GM12878 (cell line): ENCODE data around the gene TBL1XR1. TPM values are rescaled to one million over a fixed set of nuclear protein-coding genes. Genes with fewer than 3 reads are reported as not detected.

Experiments used
- ATAC-seq: fragments of 200-7000 bp; cut with Tn5 transposase; 3 replicates; pipeline ENCODE4 v1.9.1; 2020; ENCODE audit warnings: mild to moderate bottlenecking, moderate library complexity
- BruUV-seq: library from RNA; stranded (reverse); fragments of 400-500 nt; replicated peaks from 2 replicates; lab custom pipeline; 2021; lab: Mats Ljungman, UMichigan
- CTCF ChIA-PET: fragments of 300-600 bp; sonication (Branson Sonifier 250); formaldehyde crosslinking; extraction: SDS; loops from one replicate; lab custom pipeline; 2021; ENCODE audit warnings: inconsistent platforms; lab: Yijun Ruan, JAX
- POLR2A ChIA-PET: fragments of 350-600 bp; formaldehyde crosslinking; extraction: SDS; loops from one replicate; lab custom pipeline; 2021; ENCODE audit warnings: inconsistent platforms; lab: Charles Lee
- RAD21 ChIA-PET: fragments of 300-600 bp; sonication (Branson Sonifier 250); formaldehyde crosslinking; loops from one replicate; lab custom pipeline; 2023; ENCODE audit warnings: antibody characterized with exemption; ENCODE audit not compliant: unreplicated experiment; lab: Charles Lee
- SMC1A ChIA-PET: fragments of 300-600 bp; sonication (Branson Sonifier 250); formaldehyde crosslinking; loops from one replicate; lab custom pipeline; 2023; ENCODE audit not compliant: unreplicated experiment, uncharacterized antibody; lab: Charles Lee
- DNase-seq: peaks from one replicate; pipeline ENCODE4 v3.0.0-alpha.2; 2011; ENCODE audit warnings: low read depth, low spot score
- FAIRE-seq: peaks from 3 replicates; lab custom pipeline; 2011; peaks lifted over from hg19 to GRCh38; lab: Jason Lieb, UNC
- H2AFZ ChIP-seq: 2 replicates; pipeline ENCODE4 v1.6.0; 2011; ENCODE audit warnings: low read depth, low read length, control low read depth; ENCODE audit not compliant: control insufficient read depth
- H3K27ac ChIP-seq: 2 replicates; pipeline ENCODE4 v1.5.1; 2011; ENCODE audit warnings: control low read depth; ENCODE audit not compliant: control insufficient read depth, insufficient read depth
- H3K27me3 ChIP-seq, 2 experiments: replicated peaks in 1 of 2; 2 replicates each; pipeline versions ENCODE4 v1.6.0 to v1.6.1; 2011; ENCODE audit warnings: low read length in 1 of 2; ENCODE audit not compliant: control insufficient read depth in 2 of 2, insufficient read depth in 2 of 2
- H3K36me3 ChIP-seq, 2 experiments: 2 replicates each; pipeline ENCODE4 v1.5.1; 2011; ENCODE audit warnings: low read length in 1 of 2; ENCODE audit not compliant: control insufficient read depth in 2 of 2, insufficient read depth in 2 of 2
- H3K4me1 ChIP-seq: 2 replicates; pipeline ENCODE4 v1.6.1; 2011; ENCODE audit warnings: mild to moderate bottlenecking, low read length, moderate library complexity, mixed read lengths; ENCODE audit not compliant: control insufficient read depth, insufficient read depth
- H3K4me2 ChIP-seq: 2 replicates; pipeline ENCODE4 v1.6.0; 2011; ENCODE audit warnings: control low read depth; ENCODE audit not compliant: control insufficient read depth, insufficient read depth
- H3K4me3 ChIP-seq: fragments of 200-600 bp; sonication (generic); 2 replicates; pipeline ENCODE4 v1.5.1; 2016
- H3K79me2 ChIP-seq: 2 replicates; pipeline ENCODE4 v1.6.0; 2011; ENCODE audit warnings: low read length; ENCODE audit not compliant: control insufficient read depth, insufficient read depth
- H3K9ac ChIP-seq: 2 replicates; pipeline ENCODE4 v1.8.0; 2011; ENCODE audit warnings: low read length, control low read depth, mixed read lengths; ENCODE audit not compliant: control insufficient read depth, insufficient read depth
- H3K9me3 ChIP-seq: replicated peaks from 3 replicates; pipeline ENCODE4 v1.5.1; 2011; ENCODE audit warnings: mild to moderate bottlenecking, low read length; ENCODE audit not compliant: control insufficient read depth, insufficient read depth
- H4K20me1 ChIP-seq: 2 replicates; pipeline ENCODE4 v1.6.0; 2011; ENCODE audit not compliant: control insufficient read depth, insufficient read depth
- BMI1 ChIP-seq: fragments of 450-650 bp; IDR thresholded peaks from 2 replicates; pipeline ENCODE4 v1.6.1; 2016; ENCODE audit warnings: mild to moderate bottlenecking, moderate library complexity, borderline replicate concordance
- CEBPB ChIP-seq, 2 experiments: fragments of 150-350 bp in 1 of 2; IDR thresholded peaks; 2 replicates each; pipeline ENCODE4 v1.6.1; 2012 to 2014; ENCODE audit warnings: low read depth in 2 of 2, low read length in 2 of 2, borderline replicate concordance in 1 of 2, inconsistent platforms in 1 of 2
- CHD1 ChIP-seq: IDR thresholded peaks from 2 replicates; pipeline ENCODE4 v1.6.1; 2012; ENCODE audit warnings: low read depth, low read length, improper control_type of control experiment
- CREB1 ChIP-seq: IDR thresholded peaks from 2 replicates; pipeline ENCODE4 v1.6.1; 2012; ENCODE audit warnings: low read depth, mild to moderate bottlenecking, inconsistent platforms
- EP300 ChIP-seq, 2 experiments: fragments of 150-350 bp in 1 of 2; IDR thresholded peaks; 2 replicates each; pipeline ENCODE4 v1.6.1; 2011 to 2012; ENCODE audit warnings: low read depth in 2 of 2, low read length in 2 of 2, borderline replicate concordance in 1 of 2, improper control_type of control experiment in 1 of 2, inconsistent platforms in 1 of 2; ENCODE audit not compliant: control insufficient read depth in 1 of 2
- FOXM1 ChIP-seq: IDR thresholded peaks from 2 replicates; pipeline ENCODE4 v1.6.1; 2012; ENCODE audit warnings: low read depth, mild to moderate bottlenecking, inconsistent platforms, low read length, moderate library complexity
- GABPA ChIP-seq: IDR thresholded peaks from 2 replicates; pipeline ENCODE4 v1.6.1; 2014; ENCODE audit warnings: antibody characterized with exemption, low read depth, mild to moderate bottlenecking, inconsistent platforms
- IKZF1 ChIP-seq: fragments of 450-650 bp; conservative IDR thresholded peaks from 2 replicates; pipeline ENCODE4 v1.6.1; 2017; ENCODE audit warnings: antibody characterized with exemption, mild to moderate bottlenecking
- IKZF2 ChIP-seq, 2 experiments: fragments of 450-650 bp; IDR thresholded peaks; 2 replicates each; pipeline ENCODE4 v1.6.1; 2017; ENCODE audit warnings: mild to moderate bottlenecking in 2 of 2, moderate library complexity in 2 of 2
- IRF4 ChIP-seq: IDR thresholded peaks from 2 replicates; pipeline ENCODE4 v1.6.1; 2011; ENCODE audit warnings: low read depth, low read length
- MLLT1 ChIP-seq: fragments of 450-650 bp; IDR thresholded peaks from 2 replicates; pipeline ENCODE4 v1.6.1; 2016; ENCODE audit warnings: mild to moderate bottlenecking
- MYB ChIP-seq: fragments of 150-350 bp; IDR thresholded peaks from 2 replicates; pipeline ENCODE4 v1.6.1; 2014; ENCODE audit warnings: mild to moderate bottlenecking, low read depth, low read length, borderline replicate concordance
- NFIC ChIP-seq: IDR thresholded peaks from 2 replicates; pipeline ENCODE4 v1.6.1; 2012; ENCODE audit warnings: low read depth, mild to moderate bottlenecking, inconsistent platforms, low read length, moderate library complexity
- PAX5 ChIP-seq: IDR thresholded peaks from 2 replicates; pipeline ENCODE4 v1.6.1; 2011; ENCODE audit warnings: low read depth, low read length, borderline replicate concordance
- PML ChIP-seq: IDR thresholded peaks from 2 replicates; pipeline ENCODE4 v1.6.1; 2012; ENCODE audit warnings: low read length, inconsistent platforms
- POLR2AphosphoS2 ChIP-seq: IDR thresholded peaks from 2 replicates; pipeline ENCODE4 v1.6.1; 2011; ENCODE audit warnings: low read depth, mild to moderate bottlenecking, low read length, improper control_type of control experiment, moderate library complexity
- RUNX3 ChIP-seq: IDR thresholded peaks from 2 replicates; pipeline ENCODE4 v1.6.1; 2012; ENCODE audit warnings: low read length, inconsistent platforms
- SKIL ChIP-seq: fragments of 450-650 bp; IDR thresholded peaks from 2 replicates; pipeline ENCODE4 v1.6.1; 2017; ENCODE audit warnings: mild to moderate bottlenecking, low read depth, inconsistent platforms; ENCODE audit not compliant: poor library complexity, severe bottlenecking
- SREBF1 ChIP-seq: IDR thresholded peaks from 2 replicates; pipeline ENCODE4 v1.6.1; 2012; ENCODE audit warnings: mild to moderate bottlenecking, low read length
- WGBS: methylation state at CpG from one replicate; pipeline ENCODE4 v1.1.6; 2016; ENCODE audit warnings: low lambda C conversion rate; ENCODE audit not compliant: insufficient replicate concordance, insufficient coverage; ENCODE audit errors: missing lambda C conversion rate; 5-methylcytosine and 5-hydroxymethylcytosine counted together
- in situ Hi-C: fragments of 300-500 bp; cut with MboI; formaldehyde crosslinking; loops from 9 replicates; pipeline ENCODE4 v1.14.3; 2018; ENCODE audit warnings: mixed read lengths
- intact Hi-C: fragments of 100-400 bp; cut with micrococcal nuclease; formaldehyde crosslinking; loops from one replicate; pipeline ENCODE4 v1.14.2; 2022; ENCODE audit not compliant: unreplicated experiment
- polyA plus RNA-seq, 11 experiments: library from polyadenylated mRNA; depleted of rRNA in 4 of 11; unstranded in 6 of 11; stranded (reverse) in 5 of 11; fragments of >200 nt; fragmentation: Nextera tagmentation in 4 of 11; fragmentation: Illumina TruSeq in 1 of 11; extraction: Ambion mirVana in 4 of 11; extraction: Trizol in 1 of 11; gene quantifications; 1 replicate in 1 of 11; 2 replicates in 10 of 11; pipeline versions ENCODE4 v1.2.1 to v1.2.3, GENCODE V29; 2011 to 2016; ENCODE audit warnings: inconsistent platforms in 2 of 11, missing spikeins in 2 of 11, low read depth in 1 of 11
- total RNA-seq, 4 experiments: library from RNA; depleted of rRNA in 3 of 4; stranded (reverse); fragments of >200 nt in 3 of 4; fragmentation: Illumina TruSeq in 1 of 4; extraction: Trizol in 1 of 4; gene quantifications; 2 replicates each; pipeline versions ENCODE4 v1.2.1 to v1.2.3, GENCODE V29; 2013 to 2021
- TF ChIP-seq, protein P1 (sequence below): IDR thresholded peaks from 2 replicates; pipeline ENCODE4 v1.6.1; 2012; ENCODE audit warnings: low read depth, low read length, improper control_type of control experiment

The TBL1XR1 gene
- total and polyA plus RNA-seq, 10 of the 15 experiments (the other 5 are each of a cell fraction or from before 2014, with no cell fraction given), result 13.0 to 115 (median 60.4) TPM

DNA sequence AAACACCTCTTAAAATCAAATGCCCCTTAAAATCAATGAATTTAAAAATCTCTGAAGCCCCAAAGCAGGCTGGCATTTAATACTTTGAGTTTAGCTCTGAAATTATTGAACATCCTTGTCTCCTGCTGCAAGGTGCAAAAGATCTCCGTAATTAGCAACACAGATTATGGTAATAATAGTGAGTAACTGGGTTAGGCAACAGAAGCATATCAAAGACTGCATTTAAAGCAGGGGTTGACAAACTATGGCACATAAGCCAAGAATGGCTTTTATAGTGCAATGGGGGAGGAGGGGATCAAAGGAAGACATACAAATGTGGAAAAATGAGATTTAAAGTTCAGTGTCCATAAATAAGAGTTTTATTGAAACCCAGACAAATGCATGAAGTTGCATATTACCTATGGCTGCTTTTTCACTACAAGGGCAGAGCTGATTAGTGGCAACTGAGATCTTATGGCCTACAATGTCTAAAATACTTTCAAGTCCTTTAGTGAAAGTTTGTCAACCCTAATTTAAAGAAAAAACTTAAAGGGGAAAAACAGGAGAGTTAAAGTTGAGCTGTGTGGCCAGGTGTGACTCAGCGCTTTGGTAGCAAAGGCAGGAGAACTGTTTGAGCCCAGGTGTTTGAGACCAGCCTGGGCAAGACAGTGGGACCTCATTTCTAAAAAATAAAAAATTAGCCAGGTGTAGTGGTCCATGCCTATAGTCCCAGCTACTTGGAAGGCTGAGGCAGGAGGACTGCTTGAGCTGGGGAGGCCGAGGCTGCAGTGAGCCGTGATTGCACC lies 157.6 kb downstream of the TBL1XR1 start (continued):
- TF ChIP-seq MLLT1 (no peak), FOXM1 (no peak), GABPA (no peak), CEBPB (IDR thresholded peaks at IDR 0.05; ENCODE audit: borderline replicate concordance in 1 of 2, low read depth in 2 of 2, low read length in 2 of 2) (no peak), CHD1 (no peak), SREBF1 (no peak), CREB1 (no peak), MYB (no peak)

- no peak for DNase-seq
- no peak overlapping the region for H2AFZ ChIP-seq
- no peaks in the 10 kb centered on the region for H3K9me3 ChIP-seq
- no peak for ATAC-seq
- ChIA-PET CTCF (no interaction called here), RAD21 (no interaction called here), POLR2A (interaction anchor here (0.5 kb wide), 1 partner anchor 189 kb away, joined by 3 read pairs; no protein-coding TSS in a partner anchor), SMC1A (no interaction called here)
- no peaks in the 10 kb centered on the region for H3K27me3 ChIP-seq
- no peak overlapping the region for H3K4me2 ChIP-seq
- 28% methylated on average over 4 of the region's 4 CpGs for WGBS
- no peak for FAIRE-seq
- peaks cover 6 to 14% of the 10 kb centered on the region in 2 experiments; a peak in 3 of 4 replicates for H3K36me3 ChIP-seq
- no peak overlapping the region for H3K9ac ChIP-seq
- no TSS peak for BruUV-seq
- H3K79me2 ChIP-seq, result no peaks in the 10 kb centered on the region
- H4K20me1 ChIP-seq, result no peaks in the 10 kb centered on the region
- TF ChIP-seq POLR2AphosphoS2 (no peak), RUNX3 (no peak), IKZF1 (no peak), EP300 (IDR thresholded peaks at IDR 0.05; ENCODE audit: borderline replicate concordance in 1 of 2, control insufficient read depth in 1 of 2, low read depth in 2 of 2, low read length in 2 of 2) (no peak), IRF4 (no peak), PAX5 (no peak), PML (no peak), NFIC (no peak), IKZF2 (IDR thresholded peaks at IDR 0.05) (no peak), BMI1 (no peak), SKIL (no peak)
- TF ChIP-seq, protein P1, sequence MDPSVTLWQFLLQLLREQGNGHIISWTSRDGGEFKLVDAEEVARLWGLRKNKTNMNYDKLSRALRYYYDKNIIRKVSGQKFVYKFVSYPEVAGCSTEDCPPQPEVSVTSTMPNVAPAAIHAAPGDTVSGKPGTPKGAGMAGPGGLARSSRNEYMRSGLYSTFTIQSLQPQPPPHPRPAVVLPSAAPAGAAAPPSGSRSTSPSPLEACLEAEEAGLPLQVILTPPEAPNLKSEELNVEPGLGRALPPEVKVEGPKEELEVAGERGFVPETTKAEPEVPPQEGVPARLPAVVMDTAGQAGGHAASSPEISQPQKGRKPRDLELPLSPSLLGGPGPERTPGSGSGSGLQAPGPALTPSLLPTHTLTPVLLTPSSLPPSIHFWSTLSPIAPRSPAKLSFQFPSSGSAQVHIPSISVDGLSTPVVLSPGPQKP, result no peak
- intact Hi-C loops, result no loop called here
- in situ Hi-C loops, result no loop called here
- H3K4me3 ChIP-seq, result no peak overlapping the region
- no peak overlapping the region for H3K27ac ChIP-seq
- H3K4me1 ChIP-seq, result no peaks in the 10 kb centered on the region
Observed at GRCh38 chr3:177037241-177037640, 160.0 kb downstream of the TBL1XR1 start.
